GM12892 (cell line): ENCODE data around the gene TMEM120B.
"Not testable (repeated sequence)": the region's sequence is repeated elsewhere in the genome, so short reads cannot be mapped to it uniquely, and the experiment has no call there.

Experiments
- DNase-seq: peaks from one replicate; pipeline ENCODE4 v3.0.0; 2011; ENCODE audit not compliant: insufficient read length
- FAIRE-seq: peaks from 2 replicates; lab custom pipeline; 2011; peaks lifted over from hg19 to GRCh38; lab: Jason Lieb, UNC
- POLR2A ChIP-seq: IDR thresholded peaks from 2 replicates; pipeline ENCODE4 v1.6.1; 2011; ENCODE audit warnings: low read depth, low read length, control low read depth
- POLR2AphosphoS5 ChIP-seq: IDR thresholded peaks from 2 replicates; pipeline ENCODE4 v1.6.1; 2011; ENCODE audit warnings: low read depth, low read length, control low read depth
- TAF1 ChIP-seq: IDR thresholded peaks from 2 replicates; pipeline ENCODE4 v1.6.1; 2011; ENCODE audit warnings: low read depth, mild to moderate bottlenecking, control low read depth, low read length, borderline replicate concordance

The TMEM120B gene

DNA sequence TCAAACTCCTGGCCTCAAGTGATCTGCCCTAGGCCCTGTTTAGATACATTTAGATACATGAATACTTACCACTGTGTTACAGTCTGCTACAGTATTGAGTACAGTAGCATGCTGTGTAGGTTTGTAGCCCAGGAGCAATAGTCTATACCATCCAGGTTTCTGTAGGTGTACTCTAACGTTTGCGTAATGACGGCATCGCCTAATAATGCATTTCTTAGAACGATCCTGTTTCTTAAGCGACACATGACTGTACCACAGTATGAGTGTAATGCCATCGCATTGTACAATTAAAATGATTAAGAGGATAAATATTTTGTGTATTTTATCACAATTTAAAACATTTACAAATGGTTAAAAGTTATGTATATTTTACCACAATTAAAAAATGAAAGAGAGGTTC lies 18.9 kb downstream of the TMEM120B start:
- no peak for TF ChIP-seq TAF1
- TF ChIP-seq POLR2A: no peak
- no peak for TF ChIP-seq POLR2AphosphoS5
- no peak for DNase-seq
- FAIRE-seq: no peak

DNA sequence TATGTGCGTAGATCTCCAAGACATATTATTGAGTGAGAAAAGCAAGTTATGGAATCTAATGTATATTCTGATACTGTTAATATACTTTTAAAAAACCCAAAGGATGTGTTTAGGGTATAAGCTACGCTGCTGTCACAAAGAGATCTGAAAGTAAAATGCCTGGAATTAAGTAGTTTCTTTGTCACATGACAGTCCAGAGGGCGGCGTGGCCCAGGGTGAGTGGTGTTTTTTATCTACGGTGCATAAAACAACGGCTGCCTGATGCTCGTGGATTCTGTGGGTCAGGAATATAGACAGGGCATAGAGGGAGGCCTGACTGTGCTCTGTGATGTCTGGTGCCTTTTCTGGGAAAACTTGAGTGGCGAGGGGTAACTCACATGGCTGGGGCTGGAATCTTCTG lies 21.3 kb downstream of the TMEM120B start:
- DNase-seq (no peak), FAIRE-seq (no peak)
- TF ChIP-seq POLR2AphosphoS5 (no peak), POLR2A (no peak), TAF1 (no peak)

DNA sequence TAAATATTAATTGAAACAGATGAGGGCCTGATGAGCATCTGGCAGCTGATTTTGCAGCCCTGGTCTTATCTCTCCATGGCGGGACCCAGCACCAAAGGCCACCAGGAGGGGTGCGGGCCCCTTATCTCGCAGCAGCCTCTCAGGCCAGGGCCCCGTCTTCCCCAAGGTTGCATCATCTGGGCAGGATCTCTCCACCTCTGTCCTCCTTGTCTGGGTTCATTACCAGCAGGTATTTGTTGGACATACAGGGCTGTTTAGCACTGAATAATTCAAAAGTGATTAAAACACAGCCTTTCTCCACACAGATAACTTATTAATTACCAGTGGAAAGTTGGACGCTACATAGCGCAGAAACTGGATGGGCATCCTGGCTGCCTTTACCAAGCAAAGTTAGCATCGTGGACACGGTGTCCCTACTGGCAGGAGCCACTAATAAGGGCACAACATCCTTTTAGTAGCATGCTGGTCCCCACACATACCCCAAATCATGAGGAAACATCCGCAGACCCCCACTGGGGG lies 25.8 kb downstream of the TMEM120B start:
- DNase-seq: no peak
- no peak for FAIRE-seq
- no peak for TF ChIP-seq POLR2AphosphoS5
- no peak for TF ChIP-seq TAF1
- TF ChIP-seq POLR2A: no peak

GRCh38 chr12:121740847-121741246 lies 28.3 kb downstream of the TMEM120B start:
- DNase-seq (no peak), FAIRE-seq (no peak)

DNA sequence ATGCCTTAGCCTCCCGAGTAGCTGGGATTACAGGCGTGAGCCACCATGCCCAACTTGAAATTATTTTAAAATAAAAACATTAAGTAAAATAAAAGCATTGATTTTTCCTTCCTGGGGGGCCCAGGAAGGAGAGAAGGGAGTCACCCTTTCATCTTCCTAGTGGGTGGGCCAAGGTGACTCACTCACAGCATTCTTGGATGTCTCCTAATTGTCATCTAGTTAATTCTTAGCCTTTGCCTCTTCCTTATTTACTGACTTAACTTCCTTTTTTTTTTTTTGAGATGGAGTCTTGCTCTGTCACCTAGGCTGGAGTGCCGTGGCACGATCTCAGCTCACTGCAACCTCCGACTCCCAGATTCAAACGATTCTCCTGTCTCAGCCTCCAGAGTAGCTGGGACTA lies 29.2 kb downstream of the TMEM120B start:
- FAIRE-seq (no peak), DNase-seq (no peak)
- TF ChIP-seq POLR2AphosphoS5: no peak
- no peak for TF ChIP-seq TAF1
- TF ChIP-seq POLR2A: no peak

More at GRCh38 chr12:121740847-121741246, 28.3 kb downstream of the TMEM120B start:
- no peak for TF ChIP-seq POLR2A
- TF ChIP-seq POLR2AphosphoS5: no peak
- no peak for TF ChIP-seq TAF1

- FAIRE-seq, DNase-seq: not testable (repeated sequence)
These were observed 33.0 kb downstream of the TMEM120B start for GRCh38 chr12:121745545-121745944.

GRCh38 chr12:121748218-121748570 lies 35.6 kb downstream of the TMEM120B start:
- no peak for TF ChIP-seq POLR2AphosphoS5
- no peak for TF ChIP-seq TAF1
- no peak for TF ChIP-seq POLR2A
- no peak for FAIRE-seq
- no peak for DNase-seq

DNA sequence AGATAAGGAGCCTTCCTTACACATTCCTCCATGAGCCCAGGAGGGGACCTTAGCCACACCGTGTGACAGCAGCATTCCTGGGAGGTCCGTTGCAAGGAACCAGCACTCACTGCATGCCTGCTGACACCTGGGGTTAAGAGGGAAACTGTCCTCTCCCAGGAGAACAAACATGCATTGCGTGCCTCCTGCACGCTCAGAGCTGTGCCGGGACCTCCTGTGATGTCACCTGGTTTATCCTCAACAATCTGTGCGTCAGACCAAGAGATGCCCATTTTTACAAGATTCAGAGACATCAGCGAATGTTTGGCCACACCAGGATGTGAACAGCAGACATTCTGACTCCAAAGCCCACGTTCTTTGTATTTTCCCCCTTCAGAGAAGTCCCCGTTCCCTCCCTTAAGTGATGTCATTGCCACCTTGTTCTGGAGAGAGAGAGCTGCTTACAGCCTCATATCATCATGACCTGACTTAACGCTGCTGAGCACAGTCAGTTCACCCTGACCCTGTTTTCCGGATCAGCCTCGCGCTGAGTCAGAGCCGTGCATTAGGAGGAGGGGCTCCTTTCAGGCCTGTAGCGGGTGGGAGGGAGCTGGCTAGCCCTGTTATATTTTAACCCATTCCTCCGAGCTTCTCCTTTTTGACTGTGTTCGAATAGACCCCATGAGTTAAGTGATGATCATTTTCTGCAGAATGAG lies 36.2 kb downstream of the TMEM120B start:
- TF ChIP-seq TAF1 (no peak), POLR2A (no peak), POLR2AphosphoS5 (no peak)
- FAIRE-seq (no peak), DNase-seq (no peak)

- TF ChIP-seq POLR2AphosphoS5: no peak
- TF ChIP-seq POLR2A: no peak
- TF ChIP-seq TAF1: no peak
These were observed 36.7 kb downstream of the TMEM120B start for GRCh38 chr12:121749267-121749666.

GRCh38 chr12:121750507-121750955 lies 38.0 kb downstream of the TMEM120B start:
- DNase-seq (no peak), FAIRE-seq (peak; percentile 30)
- TF ChIP-seq POLR2A: no peak
- TF ChIP-seq POLR2AphosphoS5: no peak
- TF ChIP-seq TAF1: no peak

More at GRCh38 chr12:121749267-121749666, 36.7 kb downstream of the TMEM120B start:
- FAIRE-seq (no peak), DNase-seq (no peak)

GRCh38 chr12:121751034-121751433 lies 38.5 kb downstream of the TMEM120B start:
- TF ChIP-seq TAF1: no peak
- FAIRE-seq: no peak
- no peak for DNase-seq

DNA sequence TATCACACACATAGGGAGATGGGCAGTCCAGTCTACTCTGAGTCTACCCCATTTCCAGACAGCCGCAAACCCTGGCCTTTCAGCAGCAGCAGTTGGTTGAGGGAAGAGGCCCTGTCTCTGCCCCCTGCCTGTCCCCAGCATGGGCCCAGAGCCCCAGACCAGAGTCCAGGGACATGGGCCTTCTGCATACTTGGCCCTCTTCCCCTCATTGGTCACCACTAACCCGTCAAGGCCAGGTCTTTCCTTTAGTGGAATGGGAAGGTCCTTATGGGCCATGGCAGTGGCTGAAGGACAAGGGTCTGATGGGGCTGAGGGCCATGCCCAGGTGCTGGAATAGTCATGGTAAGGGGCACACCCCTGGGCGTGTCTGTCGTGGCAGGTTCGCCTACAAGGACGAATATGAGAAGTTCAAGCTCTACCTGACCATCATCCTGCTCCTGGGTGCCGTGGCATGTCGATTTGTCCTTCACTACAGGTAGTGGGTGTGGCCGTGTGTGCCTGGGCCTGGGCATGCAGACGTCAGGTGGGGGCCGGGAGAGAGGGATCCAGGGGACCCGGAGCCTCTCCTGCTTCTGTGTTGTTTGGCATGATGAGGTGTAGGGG lies 39.3 kb downstream of the TMEM120B start:
- DNase-seq (no peak), FAIRE-seq (no peak)
- TF ChIP-seq TAF1: no peak
- TF ChIP-seq POLR2A: no peak
- TF ChIP-seq POLR2AphosphoS5: no peak

DNA sequence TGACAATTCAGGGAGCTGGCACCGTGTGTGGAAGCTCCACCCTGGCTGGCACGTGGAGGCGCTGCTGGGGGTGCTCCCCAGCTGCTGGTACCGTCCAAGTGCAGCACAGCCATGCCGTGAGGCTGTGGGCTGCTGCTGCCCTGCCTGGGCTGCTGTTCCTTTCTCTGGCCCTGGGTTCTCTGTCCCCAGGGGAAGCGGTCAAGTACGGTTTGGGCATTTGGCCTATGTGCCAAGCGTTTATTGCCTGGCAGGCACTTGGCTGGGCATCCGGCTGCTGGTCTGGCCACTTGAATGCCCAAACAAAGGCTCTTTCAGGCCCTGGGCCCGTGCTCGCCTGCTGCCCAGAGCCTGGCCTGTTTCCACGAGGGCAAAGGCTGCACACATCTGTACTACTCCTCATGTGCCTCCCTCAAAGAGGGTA lies 41.3 kb downstream of the TMEM120B start:
- no peak for FAIRE-seq
- TF ChIP-seq POLR2A: no peak
- no peak for TF ChIP-seq POLR2AphosphoS5
- TF ChIP-seq TAF1: no peak
- DNase-seq: no peak
